ENCODE data around the gene NADK2.

DNA sequence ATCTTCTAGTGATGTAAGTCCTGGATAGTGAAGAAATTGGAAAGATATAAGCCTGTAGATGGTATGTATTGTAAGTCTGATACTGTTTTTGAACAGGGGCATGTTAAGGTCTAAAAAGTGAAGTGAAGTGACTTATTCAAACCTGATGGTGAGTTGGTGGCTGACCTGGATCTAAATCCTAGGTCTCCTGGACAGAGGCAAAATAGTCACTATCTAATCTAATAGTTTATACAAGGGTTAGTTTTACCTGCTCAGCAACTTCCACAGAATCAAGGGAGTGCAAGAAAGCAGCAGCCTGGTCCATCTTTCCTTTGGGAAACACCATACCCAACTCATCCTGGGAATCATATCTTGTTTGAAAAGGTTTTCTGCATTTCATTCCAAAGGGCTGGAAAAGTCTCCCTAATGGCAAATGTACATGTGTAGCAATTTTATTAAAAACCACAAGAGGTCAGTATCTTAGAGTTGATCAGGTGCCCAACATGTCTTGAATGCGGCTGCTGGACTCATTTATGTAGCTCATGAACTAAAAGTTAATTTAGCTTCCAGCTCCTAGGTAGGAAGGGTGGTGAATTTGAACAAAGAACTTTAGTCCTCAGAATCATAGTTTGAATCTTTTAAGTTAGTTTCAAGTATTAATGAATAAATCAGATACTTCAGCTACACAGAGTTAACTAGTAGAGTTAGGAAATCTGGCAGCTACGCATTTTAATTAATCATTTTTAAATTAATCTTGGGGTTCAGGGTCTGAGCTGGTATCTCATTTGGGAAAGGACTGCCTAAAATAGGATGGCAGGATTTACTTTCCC lies 63.8 kb downstream of the NADK2 start:
- TF ChIP-seq, protein P1, sequence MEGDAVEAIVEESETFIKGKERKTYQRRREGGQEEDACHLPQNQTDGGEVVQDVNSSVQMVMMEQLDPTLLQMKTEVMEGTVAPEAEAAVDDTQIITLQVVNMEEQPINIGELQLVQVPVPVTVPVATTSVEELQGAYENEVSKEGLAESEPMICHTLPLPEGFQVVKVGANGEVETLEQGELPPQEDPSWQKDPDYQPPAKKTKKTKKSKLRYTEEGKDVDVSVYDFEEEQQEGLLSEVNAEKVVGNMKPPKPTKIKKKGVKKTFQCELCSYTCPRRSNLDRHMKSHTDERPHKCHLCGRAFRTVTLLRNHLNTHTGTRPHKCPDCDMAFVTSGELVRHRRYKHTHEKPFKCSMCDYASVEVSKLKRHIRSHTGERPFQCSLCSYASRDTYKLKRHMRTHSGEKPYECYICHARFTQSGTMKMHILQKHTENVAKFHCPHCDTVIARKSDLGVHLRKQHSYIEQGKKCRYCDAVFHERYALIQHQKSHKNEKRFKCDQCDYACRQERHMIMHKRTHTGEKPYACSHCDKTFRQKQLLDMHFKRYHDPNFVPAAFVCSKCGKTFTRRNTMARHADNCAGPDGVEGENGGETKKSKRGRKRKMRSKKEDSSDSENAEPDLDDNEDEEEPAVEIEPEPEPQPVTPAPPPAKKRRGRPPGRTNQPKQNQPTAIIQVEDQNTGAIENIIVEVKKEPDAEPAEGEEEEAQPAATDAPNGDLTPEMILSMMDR (conservative IDR thresholded peaks at IDR 0.05 in 1 of 2, IDR thresholded peaks at IDR 0.05 in 1 of 2; ENCODE audit: low read depth in 1 of 2, low read length in 2 of 2) = peak; percentile 49 to 61
- TF ChIP-seq EZH2 (IDR thresholded peaks at IDR 0.05; ENCODE audit: low read length, missing control alignments) = no peak
